Skin of body (tissue), 2 donors: Measurements from ENCODE around the gene TRMT10B. TPM values are rescaled to one million over a fixed set of nuclear protein-coding genes. Genes with fewer than 3 reads are reported as not detected.
"Not testable (repeated sequence)": the region's sequence is repeated elsewhere in the genome, so short reads cannot be mapped to it uniquely, and the experiment has no call there.

Experiments
- DNase-seq: peaks from one replicate; lab custom pipeline; 2025; lab: John Stamatoyannopoulos, UW
- total RNA-seq: library from RNA; depleted of rRNA; stranded (reverse); fragments of >200 nt; gene quantifications from one replicate; pipeline ENCODE4 v1.2.3, GENCODE V29; 2014

TRMT10B gene
- total RNA-seq, 1 donor from 2014 or later, result 7.1 TPM

- no peak for DNase-seq
These were observed 2.4 kb upstream of the TRMT10B start for GRCh38 chr9:37751186-37751585.

GRCh38 chr9:37751704-37752103 lies 1.9 kb upstream of the TRMT10B start:
- not testable (repeated sequence) for DNase-seq

- not testable (repeated sequence) for DNase-seq
These were observed 1.5 kb upstream of the TRMT10B start for GRCh38 chr9:37752112-37752511.

- DNase-seq, result no peak
These were observed 740 bp upstream of the TRMT10B start for GRCh38 chr9:37752642-37753488.

GRCh38 chr9:37758747-37759146 lies 5.1 kb downstream of the TRMT10B start:
- DNase-seq, result no peak

GRCh38 chr9:37760416-37761161 lies 7.0 kb downstream of the TRMT10B start:
- DNase-seq, result no peak

- DNase-seq, result no peak
These were observed 7.9 kb downstream of the TRMT10B start for GRCh38 chr9:37761511-37761910.

- not testable (repeated sequence) for DNase-seq
These were observed 11.7 kb downstream of the TRMT10B start for GRCh38 chr9:37765263-37765662.

GRCh38 chr9:37769306-37769705 lies 15.7 kb downstream of the TRMT10B start:
- no peak for DNase-seq

- no peak for DNase-seq
These were observed 16.4 kb downstream of the TRMT10B start for GRCh38 chr9:37769995-37770394.

GRCh38 chr9:37775216-37775919 lies 21.8 kb downstream of the TRMT10B start:
- DNase-seq, result no peak

GRCh38 chr9:37776328-37776727 lies 22.7 kb downstream of the TRMT10B start:
- DNase-seq, result no peak

GRCh38 chr9:37778534-37778933 lies 24.9 kb downstream of the TRMT10B start:
- no peak for DNase-seq

GRCh38 chr9:37784291-37784615 lies 30.6 kb downstream of the TRMT10B start:
- no peak for DNase-seq

- DNase-seq, result peak; percentile 79
These were observed 31.2 kb downstream of the TRMT10B start, which contains the start of gene EXOSC3 for GRCh38 chr9:37784616-37785483. EXOSC3 (minus strand) TSS chr9:37785064; CDS start chr9:37785044, 20 bp downstream.

GRCh38 chr9:37787059-37787458 lies 33.5 kb downstream of the TRMT10B start:
- no peak for DNase-seq

GRCh38 chr9:37788332-37788731 lies 34.7 kb downstream of the TRMT10B start:
- DNase-seq, result no peak

- DNase-seq, result no peak
These were observed 36.5 kb downstream of the TRMT10B start for GRCh38 chr9:37790096-37790495.

GRCh38 chr9:37792122-37792521 lies 38.5 kb downstream of the TRMT10B start:
- DNase-seq, result no peak

- no peak for DNase-seq
These were observed 42.6 kb downstream of the TRMT10B start for GRCh38 chr9:37796232-37796631.

GRCh38 chr9:37798677-37799076 lies 45.1 kb downstream of the TRMT10B start:
- DNase-seq, result no peak
